Spinal cord (tissue), 10 donors: ENCODE results near the gene NUDT6. TPM values are rescaled to one million over a fixed set of nuclear protein-coding genes. Genes with fewer than 3 reads are reported as not detected.

ENCODE experiments used
- DNase-seq, 6 donors: peaks; one replicate each; pipeline versions ENCODE4 v3.0.0 to v3.0.0-alpha.2; 2013 to 2015; ENCODE audit warnings: low spot score in 6 of 6, low read depth in 4 of 6
- H3K27ac ChIP-seq: one replicate; pipeline ENCODE4 v1.5.1; 2013; ENCODE audit warnings: low read depth, low read length, control low read depth
- H3K27me3 ChIP-seq: one replicate; pipeline ENCODE4 v1.6.1; 2013; ENCODE audit warnings: low read length; ENCODE audit not compliant: control insufficient read depth, insufficient read depth
- H3K36me3 ChIP-seq: one replicate; pipeline ENCODE4 v1.6.1; 2013; ENCODE audit warnings: low read length; ENCODE audit not compliant: control insufficient read depth, insufficient read depth
- H3K4me1 ChIP-seq: one replicate; pipeline ENCODE4 v1.6.1; 2013; ENCODE audit warnings: low read length; ENCODE audit not compliant: control insufficient read depth, insufficient read depth
- H3K4me3 ChIP-seq: one replicate; pipeline ENCODE4 v1.5.1; 2013; ENCODE audit warnings: low read depth, low read length, control low read depth
- H3K9me3 ChIP-seq: one replicate; pipeline ENCODE4 v1.6.1; 2013; ENCODE audit warnings: low read length; ENCODE audit not compliant: control insufficient read depth, insufficient read depth
- WGBS: methylation state at CpG from one replicate; pipeline ENCODE4 v1.1.5; 2013; ENCODE audit warnings: missing lambda C conversion rate; ENCODE audit not compliant: insufficient coverage; 5-methylcytosine and 5-hydroxymethylcytosine counted together
- polyA plus RNA-seq, 2 donors: library from polyadenylated mRNA; unstranded; fragments of 120-200 nt; gene quantifications; one replicate each; pipeline ENCODE4 v1.2.1, GENCODE V29; 2013; ENCODE audit not compliant: insufficient read length in 2 of 2
- total RNA-seq, 2 donors: library from RNA; depleted of rRNA in 1 of 2; stranded (reverse); fragments of 120-200 nt in 1 of 2; fragments of >200 nt in 1 of 2; gene quantifications; one replicate each; pipeline versions ENCODE4 v1.2.3 to v1.2.4, GENCODE V29; 2013 to 2014
- donor health status: healthy.

Gene NUDT6
- total and polyA plus RNA-seq, 4 donors, result 11.1 to 12.5 (median 11.6) TPM

DNA sequence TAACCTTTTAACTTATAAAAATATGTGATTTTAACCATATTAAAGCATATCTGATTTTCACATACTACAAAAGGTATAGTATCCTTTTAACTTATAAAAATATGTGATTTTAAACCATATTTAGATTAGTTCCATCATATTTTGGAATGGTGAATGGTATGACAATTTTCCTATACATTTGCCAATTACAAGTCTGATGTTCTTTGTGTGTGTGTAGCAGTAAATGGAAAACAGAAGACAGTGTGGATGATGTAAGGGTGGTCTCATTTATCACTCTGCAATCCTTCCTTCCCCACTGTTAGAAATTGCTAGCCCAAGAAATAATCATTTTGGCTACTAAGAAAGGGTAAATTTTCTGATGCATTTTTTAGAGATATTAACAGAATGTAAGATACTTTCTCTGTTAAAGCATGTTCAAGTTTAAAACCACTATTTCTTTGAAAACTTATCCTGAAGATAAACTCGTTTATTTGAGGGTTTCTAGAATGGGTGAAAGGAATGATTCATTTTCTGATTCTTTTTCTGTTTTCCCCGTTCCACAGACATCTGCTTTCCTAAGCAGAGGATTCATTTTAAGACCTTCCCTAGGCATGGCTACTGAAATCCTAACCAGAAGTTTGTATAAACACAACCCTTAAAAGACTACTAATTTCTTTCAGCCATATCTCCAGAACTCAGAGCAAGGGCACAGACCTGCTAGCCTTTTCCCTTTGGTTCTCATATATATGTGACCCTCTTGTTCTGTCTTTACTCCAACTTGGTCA is 21.0 kb downstream of the NUDT6 start:
- WGBS, result 71% methylated on average over 1 of the region's 2 CpGs

DNA sequence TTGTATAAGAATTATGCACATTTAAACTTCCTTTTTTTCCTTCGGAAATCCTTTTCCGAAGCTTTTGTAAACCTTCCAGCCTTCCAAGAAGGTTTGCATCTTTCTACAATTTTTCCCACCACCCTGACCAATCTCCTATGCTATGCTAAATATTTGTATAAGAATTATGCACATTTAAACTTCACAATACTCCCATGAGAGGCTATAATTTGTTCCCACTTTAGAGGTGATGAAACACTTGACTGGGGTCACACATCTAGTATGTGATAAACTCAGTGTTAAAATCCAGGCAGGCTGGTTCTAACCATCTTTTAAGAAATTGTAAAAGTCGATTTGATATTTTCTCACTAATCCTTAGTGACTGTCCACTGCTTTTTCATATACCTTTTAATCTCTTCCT is 22.1 kb downstream of the NUDT6 start:
- Histone ChIP-seq H3K9me3 (no peaks in the 10 kb centered on the region), H3K27ac (no peak overlapping the region), H3K36me3 (no peaks in the 10 kb centered on the region), H3K4me3 (no peak overlapping the region), H3K27me3 (no peaks in the 10 kb centered on the region), H3K4me1 (peaks cover 4% of the 10 kb centered on the region)
- no CpG with 5 or more reads among the region's 3 CpGs for WGBS
- DNase-seq, result no peak

More for the DNA sequence above, 21.0 kb downstream of the NUDT6 start:
- Histone ChIP-seq H3K36me3 (no peaks in the 10 kb centered on the region), H3K9me3 (no peaks in the 10 kb centered on the region), H3K4me3 (no peak overlapping the region), H3K27ac (no peak overlapping the region), H3K27me3 (no peaks in the 10 kb centered on the region), H3K4me1 (peaks cover 4% of the 10 kb centered on the region)
- no peak for DNase-seq

DNA sequence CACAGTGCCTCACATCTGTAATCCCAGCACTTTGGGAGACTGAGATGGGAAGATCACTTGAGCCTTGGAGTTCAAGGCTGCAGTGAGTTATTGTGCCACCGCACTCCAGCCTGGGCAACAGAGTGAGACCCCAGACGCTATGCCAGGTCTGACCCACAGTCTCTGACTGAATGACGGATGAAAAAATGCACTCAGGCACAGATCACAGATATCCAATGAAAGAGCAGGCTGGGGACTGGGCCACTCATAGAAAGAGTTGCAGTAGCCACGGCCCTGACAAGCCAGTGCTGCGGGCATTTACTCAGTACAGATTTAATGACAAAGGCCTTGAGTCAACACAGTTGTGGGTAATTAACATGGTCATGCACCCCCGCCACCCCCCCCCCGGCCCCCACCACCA is 22.7 kb downstream of the NUDT6 start:
- H3K4me1 ChIP-seq, result peaks cover 4% of the 10 kb centered on the region
- H3K27ac ChIP-seq, result no peak overlapping the region
- WGBS, result 100% methylated on average over 3 of the region's 7 CpGs
- H3K4me3 ChIP-seq, result no peak overlapping the region
- no peaks in the 10 kb centered on the region for H3K9me3 ChIP-seq
- DNase-seq, result no peak
- H3K27me3 ChIP-seq, result no peaks in the 10 kb centered on the region
- no peaks in the 10 kb centered on the region for H3K36me3 ChIP-seq

DNA sequence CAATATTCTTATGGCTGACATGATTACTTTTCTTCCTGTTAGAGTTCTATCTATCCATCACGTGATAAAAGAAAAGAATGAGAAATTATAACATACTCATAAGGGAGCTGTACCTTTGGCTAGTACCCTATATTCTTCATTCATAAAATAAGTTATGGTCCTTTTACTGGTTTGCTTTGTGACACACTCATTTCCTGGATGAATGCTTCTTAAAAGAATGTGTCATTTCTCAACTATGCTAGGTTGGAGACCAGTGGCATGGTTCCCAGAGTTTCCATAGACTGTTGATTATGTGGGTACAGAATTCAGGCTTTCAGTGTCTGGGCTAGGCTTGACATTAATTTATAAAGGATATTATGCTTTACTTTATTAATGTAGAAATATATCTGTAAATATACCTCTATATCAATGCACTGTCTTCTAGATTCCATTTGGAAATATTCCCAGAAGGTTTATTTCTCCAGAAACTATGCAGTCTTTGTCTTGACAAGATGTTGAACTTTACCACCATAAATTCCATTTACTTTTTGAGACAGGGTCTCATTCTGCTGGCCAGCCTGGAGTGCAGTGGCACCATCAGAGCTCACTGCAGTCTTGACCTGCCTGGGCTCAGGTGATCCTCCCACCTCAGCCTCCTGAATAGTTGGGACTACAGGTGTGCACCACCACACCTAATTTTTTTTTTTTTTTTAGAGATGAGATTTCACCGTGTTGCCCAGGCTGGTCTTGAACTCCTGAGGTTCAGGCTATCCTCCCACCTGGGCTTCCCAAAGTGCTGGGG is 23.8 kb downstream of the NUDT6 start:
- DNase-seq, result peak in 2 of 6 donors; percentile 7 to 52
- peaks cover 4% of the 10 kb centered on the region for H3K4me1 ChIP-seq
- H3K4me3 ChIP-seq, result no peak overlapping the region
- no peaks in the 10 kb centered on the region for H3K36me3 ChIP-seq
- H3K9me3 ChIP-seq, result no peaks in the 10 kb centered on the region
- no peak overlapping the region for H3K27ac ChIP-seq
- WGBS, result no CpG with 5 or more reads among the region's 2 CpGs
- no peaks in the 10 kb centered on the region for H3K27me3 ChIP-seq

DNA sequence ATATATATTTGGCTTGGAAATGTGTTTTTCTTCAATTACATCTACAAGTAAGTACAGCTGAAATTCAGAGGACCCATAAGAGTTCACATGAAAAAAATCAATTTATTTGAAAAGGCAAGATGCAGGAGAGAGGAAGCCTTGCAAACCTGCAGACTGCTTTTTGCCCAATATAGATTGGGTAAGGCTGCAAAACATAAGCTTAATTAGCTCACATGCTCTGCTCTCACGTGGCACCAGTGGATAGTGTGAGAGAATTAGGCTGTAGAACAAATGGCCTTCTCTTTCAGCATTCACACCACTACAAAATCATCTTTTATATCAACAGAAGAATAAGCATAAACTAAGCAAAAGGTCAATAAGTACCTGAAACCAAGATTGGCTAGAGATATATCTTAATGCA is 26.1 kb downstream of the NUDT6 start:
- peaks cover 4% of the 10 kb centered on the region for H3K4me1 ChIP-seq
- H3K36me3 ChIP-seq, result no peaks in the 10 kb centered on the region
- no peak overlapping the region for H3K4me3 ChIP-seq
- H3K9me3 ChIP-seq, result no peaks in the 10 kb centered on the region
- peak in 1 of 6 donors; percentile 1 for DNase-seq
- no peaks in the 10 kb centered on the region for H3K27me3 ChIP-seq
- no CpG with 5 or more reads among the region's 1 CpG for WGBS
- no peak overlapping the region for H3K27ac ChIP-seq

DNA sequence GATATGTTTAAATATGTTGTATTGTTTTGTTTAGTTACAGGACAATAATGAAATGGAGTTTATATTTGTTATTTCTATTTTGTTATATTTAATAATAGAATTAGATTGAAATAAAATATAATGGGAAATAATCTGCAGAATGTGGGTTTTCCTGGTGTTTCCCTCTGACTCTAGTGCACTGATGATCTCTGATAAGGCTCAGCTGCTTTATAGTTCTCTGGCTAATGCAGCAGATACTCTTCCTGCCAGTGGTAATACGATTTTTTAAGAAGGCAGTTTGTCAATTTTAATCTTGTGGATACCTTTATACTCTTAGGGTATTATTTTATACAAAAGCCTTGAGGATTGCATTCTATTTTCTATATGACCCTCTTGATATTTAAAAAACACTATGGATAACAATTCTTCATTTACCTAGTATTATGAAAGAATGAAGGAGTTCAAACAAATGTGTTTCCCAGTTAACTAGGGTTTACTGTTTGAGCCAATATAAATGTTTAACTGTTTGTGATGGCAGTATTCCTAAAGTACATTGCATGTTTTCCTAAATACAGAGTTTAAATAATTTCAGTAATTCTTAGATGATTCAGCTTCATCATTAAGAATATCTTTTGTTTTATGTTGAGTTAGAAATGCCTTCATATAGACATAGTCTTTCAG is 26.9 kb downstream of the NUDT6 start:
- Histone ChIP-seq H3K27ac (no peak overlapping the region), H3K9me3 (no peaks in the 10 kb centered on the region), H3K36me3 (no peaks in the 10 kb centered on the region), H3K27me3 (no peaks in the 10 kb centered on the region), H3K4me1 (peaks cover 4% of the 10 kb centered on the region), H3K4me3 (no peak overlapping the region)
- peak in 2 of 6 donors; percentile 6 to 15 for DNase-seq
- no CpG with 5 or more reads among the region's 1 CpG for WGBS

DNA sequence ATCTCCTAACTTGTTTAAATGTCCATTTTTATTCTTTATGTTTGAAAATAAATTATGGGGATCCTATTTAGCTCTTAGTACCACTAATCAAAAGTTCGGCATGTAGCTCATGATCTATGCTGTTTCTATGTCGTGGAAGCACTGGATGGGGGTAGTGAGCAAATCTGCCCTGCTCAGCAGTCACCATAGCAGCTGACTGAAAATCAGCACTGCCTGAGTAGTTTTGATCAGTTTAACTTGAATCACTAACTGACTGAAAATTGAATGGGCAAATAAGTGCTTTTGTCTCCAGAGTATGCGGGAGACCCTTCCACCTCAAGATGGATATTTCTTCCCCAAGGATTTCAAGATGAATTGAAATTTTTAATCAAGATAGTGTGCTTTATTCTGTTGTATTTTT is 27.6 kb downstream of the NUDT6 start:
- DNase-seq, result peak in 2 of 6 donors; percentile 1 to 29
- H3K4me1 ChIP-seq, result peaks cover 4% of the 10 kb centered on the region
- H3K9me3 ChIP-seq, result no peaks in the 10 kb centered on the region
- H3K27me3 ChIP-seq, result no peaks in the 10 kb centered on the region
- no peak overlapping the region for H3K27ac ChIP-seq
- no peaks in the 10 kb centered on the region for H3K36me3 ChIP-seq
- H3K4me3 ChIP-seq, result no peak overlapping the region
- WGBS, result 36% methylated on average over 2 of the region's 3 CpGs

DNA sequence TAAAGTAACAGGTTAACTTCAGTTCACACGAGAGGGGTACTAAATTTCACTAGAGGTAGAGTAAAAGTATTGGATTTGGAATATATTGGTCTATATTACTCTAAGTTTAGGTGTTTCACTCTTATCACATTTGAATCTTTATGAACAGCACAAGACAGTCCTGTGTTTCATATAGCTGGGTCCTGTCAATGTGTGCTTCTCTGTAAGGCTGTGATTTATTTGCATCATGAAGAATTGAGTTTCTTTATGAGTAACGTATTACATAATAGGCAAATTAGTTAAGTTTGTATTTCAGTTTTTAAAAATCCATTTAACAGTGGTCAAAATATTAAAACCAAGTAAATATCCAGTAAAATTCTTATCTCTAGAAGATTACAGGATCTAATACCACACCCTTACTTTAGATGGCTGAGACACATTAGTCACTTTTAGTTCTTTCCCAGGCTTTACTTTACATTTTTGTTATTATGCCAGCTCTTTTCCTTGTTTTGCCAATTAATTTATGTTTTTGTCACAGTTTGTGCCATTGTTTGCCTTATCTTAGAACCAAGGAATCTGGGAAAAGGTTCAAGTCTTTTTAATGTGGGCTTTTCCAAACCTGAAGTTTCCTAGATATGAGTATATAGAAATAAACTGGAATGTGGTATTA is 32.1 kb downstream of the NUDT6 start:
- WGBS, result no CpG with 5 or more reads among the region's 2 CpGs
- no peak for DNase-seq
- no peak overlapping the region for H3K27ac ChIP-seq
- no peaks in the 10 kb centered on the region for H3K27me3 ChIP-seq
- H3K4me1 ChIP-seq, result no peaks in the 10 kb centered on the region
- H3K36me3 ChIP-seq, result no peaks in the 10 kb centered on the region
- H3K9me3 ChIP-seq, result no peaks in the 10 kb centered on the region
- H3K4me3 ChIP-seq, result no peak overlapping the region

DNA sequence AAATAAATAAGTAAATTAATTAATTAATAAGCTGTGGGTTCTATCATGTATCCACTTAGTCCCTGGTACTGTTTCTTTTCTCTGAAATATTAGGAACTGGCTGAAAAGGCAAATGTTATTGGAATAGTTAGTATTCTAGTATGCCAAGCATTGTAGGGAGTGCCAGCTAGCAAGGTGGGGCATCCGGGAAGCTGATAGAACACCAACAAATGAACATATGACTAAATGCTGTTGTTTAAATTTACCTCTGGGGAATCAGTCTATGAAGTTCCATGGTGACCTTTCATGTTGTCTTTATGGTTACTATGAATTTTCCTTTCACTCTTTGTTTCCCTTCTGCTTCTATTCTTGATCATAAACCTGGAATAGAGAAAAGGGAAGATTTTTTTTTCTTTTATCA is 32.7 kb downstream of the NUDT6 start:
- WGBS, result no CpG with 5 or more reads among the region's 1 CpG
- no peaks in the 10 kb centered on the region for H3K9me3 ChIP-seq

More for the DNA sequence above, 32.7 kb downstream of the NUDT6 start:
- no peak for DNase-seq
- Histone ChIP-seq H3K27ac (no peak overlapping the region), H3K36me3 (no peaks in the 10 kb centered on the region), H3K4me1 (no peaks in the 10 kb centered on the region), H3K4me3 (no peak overlapping the region), H3K27me3 (no peaks in the 10 kb centered on the region)
